K562 (cell line): ENCODE measurements around the gene APBB2. TPM values are rescaled to one million over a fixed set of nuclear protein-coding genes. Genes with fewer than 3 reads are reported as not detected.

Experiments
- ATAC-seq: fragments of 200-7000 bp; cut with Tn5 transposase; 3 replicates; pipeline ENCODE4 v1.9.1; 2020; ENCODE audit warnings: moderate library complexity
- BruUV-seq: library from RNA; stranded (reverse); fragments of 400-500 nt; replicated peaks from 2 replicates; lab custom pipeline; 2021; lab: Mats Ljungman, UMichigan
- CTCF ChIA-PET: fragments of 300-600 bp; formaldehyde crosslinking; extraction: SDS; loops from one replicate; lab custom pipeline; 2021; ENCODE audit warnings: low intra/inter-chr PET ratio; lab: Yijun Ruan, JAX
- POLR2A ChIA-PET: fragments of 300-600, 350-650 bp; sonication (Branson Sonifier 250); formaldehyde crosslinking; extraction: SDS; loops from one replicate; lab custom pipeline; 2021; ENCODE audit warnings: antibody characterized with exemption, inconsistent platforms; lab: Yijun Ruan, JAX
- DNase-seq, 4 experiments: peaks; one replicate each; pipeline versions ENCODE4 v3.0.0 to v3.0.0-alpha.2; 2011 to 2018; ENCODE audit warnings: low spot score in 3 of 4, mixed read lengths in 3 of 4; ENCODE audit errors: extremely low read depth in 1 of 4
- FAIRE-seq: peaks from 2 replicates; lab custom pipeline; 2011; peaks lifted over from hg19 to GRCh38; lab: Jason Lieb, UNC
- H2AFZ ChIP-seq: 2 replicates; pipeline ENCODE4 v1.6.0; 2011; ENCODE audit warnings: low read depth, low read length, control low read depth, inconsistent platforms
- H3K27ac ChIP-seq: fragments of 200-600 bp; 3 replicates; pipeline ENCODE4 v1.8.0; 2011; ENCODE audit warnings: low read depth, mild to moderate bottlenecking, control low read depth, inconsistent platforms, low read length, moderate library complexity, mixed read lengths; ENCODE audit errors: extremely low read depth
- H3K27me3 ChIP-seq, 2 experiments: fragments of 300-600 bp in 1 of 2; 2 replicates in 1 of 2; 3 replicates in 1 of 2; pipeline versions ENCODE4 v1.6.0 to v1.8.0; 2011; ENCODE audit warnings: inconsistent platforms in 2 of 2, low read length in 2 of 2, mild to moderate bottlenecking in 1 of 2, mixed read lengths in 1 of 2, moderate library complexity in 1 of 2; ENCODE audit not compliant: control insufficient read depth in 2 of 2, insufficient read depth in 2 of 2
- H3K36me3 ChIP-seq: fragments of 300-600 bp; 3 replicates; pipeline ENCODE4 v1.8.0; 2011; ENCODE audit warnings: mild to moderate bottlenecking, low read length, inconsistent platforms; ENCODE audit not compliant: control insufficient read depth, insufficient read depth
- H3K4me1 ChIP-seq, 2 experiments: fragments of 200-600 bp in 1 of 2; replicated peaks in 1 of 2; 2 replicates in 1 of 2; 3 replicates in 1 of 2; pipeline versions ENCODE4 v1.5.1 to v1.8.0; 2011; ENCODE audit warnings: inconsistent platforms in 2 of 2, low read length in 2 of 2, mild to moderate bottlenecking in 1 of 2, mixed read lengths in 1 of 2, moderate library complexity in 1 of 2; ENCODE audit not compliant: control insufficient read depth in 2 of 2, insufficient read depth in 2 of 2
- H3K4me2 ChIP-seq: 2 replicates; pipeline ENCODE4 v1.6.1; 2011; ENCODE audit warnings: low read length, control low read depth, inconsistent platforms, mixed read lengths; ENCODE audit not compliant: insufficient read depth
- H3K4me3 ChIP-seq: fragments of 200-600 bp; sonication (generic), shearing (Covaris generic); 2 replicates; pipeline ENCODE4 v1.5.1; 2016; ENCODE audit warnings: control low read depth, inconsistent platforms
- H3K79me2 ChIP-seq: fragments of 200-600 bp; 3 replicates; pipeline ENCODE4 v1.8.0; 2011; ENCODE audit warnings: low read length, inconsistent platforms; ENCODE audit not compliant: control insufficient read depth, insufficient read depth
- H3K9ac ChIP-seq, 2 experiments: 2 replicates each; pipeline versions ENCODE4 v1.6.0 to v1.6.1; 2011; ENCODE audit warnings: low read depth in 2 of 2, low read length in 2 of 2, control low read depth in 1 of 2, inconsistent platforms in 1 of 2, mild to moderate bottlenecking in 1 of 2, mixed read lengths in 1 of 2; ENCODE audit not compliant: insufficient read depth in 1 of 2
- H3K9me1 ChIP-seq: one replicate; pipeline ENCODE4 v1.6.0; 2011; ENCODE audit warnings: inconsistent platforms, mild to moderate bottlenecking, low read length, moderate library complexity; ENCODE audit not compliant: control insufficient read depth, insufficient read depth
- H3K9me3 ChIP-seq: replicated peaks from 2 replicates; pipeline ENCODE4 v1.5.1; 2011; ENCODE audit warnings: low read depth, low read length, inconsistent platforms; ENCODE audit not compliant: control insufficient read depth, insufficient read depth
- H4K20me1 ChIP-seq: replicated peaks from 2 replicates; pipeline ENCODE4 v1.6.1; 2011; ENCODE audit warnings: low read length, inconsistent platforms, mixed read lengths; ENCODE audit not compliant: control insufficient read depth, insufficient read depth
- CTBP1 ChIP-seq: fragments of 450-650 bp; IDR thresholded peaks from 2 replicates; pipeline ENCODE4 v1.6.1; 2016; ENCODE audit warnings: borderline replicate concordance
- MYC ChIP-seq, 2 experiments: fragments of 250-450 bp in 1 of 2; sonication (Bioruptor Pico) in 1 of 2; IDR thresholded peaks; 2 replicates each; pipeline versions ENCODE4 v1.5.1 to v1.6.1; 2012 to 2021; ENCODE audit warnings: low read depth in 2 of 2, borderline replicate concordance in 1 of 2, improper control_type of control experiment in 1 of 2, low read length in 1 of 2, mild to moderate bottlenecking in 1 of 2, moderate library complexity in 1 of 2
- NR0B1 ChIP-seq: fragments of 450-650 bp; IDR thresholded peaks from one replicate; pipeline ENCODE4 v1.6.1; 2018; ENCODE audit warnings: mild to moderate bottlenecking, moderate library complexity; ENCODE audit not compliant: partially characterized antibody
- POLR2G ChIP-seq: fragments of 200-400 bp; formaldehyde crosslinking; IDR thresholded peaks from 2 replicates; pipeline ENCODE4 v1.6.1; 2017; ENCODE audit warnings: low read depth, mild to moderate bottlenecking, antibody characterized with exemption, low read length, moderate library complexity
- SMARCB1 ChIP-seq: IDR thresholded peaks from 2 replicates; pipeline ENCODE4 v1.6.1; 2011; ENCODE audit warnings: improper control_type of control experiment, low read depth; ENCODE audit not compliant: insufficient read length
- TOE1 ChIP-seq, 2 experiments: fragments of 450-650 bp in 1 of 2; sonication (generic) in 1 of 2; formaldehyde crosslinking in 1 of 2; IDR thresholded peaks; 2 replicates each; pipeline versions ENCODE4 v1.7.1 to v1.8.0; 2016 to 2022; ENCODE audit warnings: borderline replicate concordance in 2 of 2, mild to moderate bottlenecking in 2 of 2, antibody characterized with exemption in 1 of 2, inconsistent platforms in 1 of 2, low read depth in 1 of 2, missing genetic modification reagents in 1 of 2, moderate library complexity in 1 of 2
- ZNF274 ChIP-seq: IDR thresholded peaks from 2 replicates; pipeline ENCODE4 v1.6.1; 2011; ENCODE audit warnings: low read depth, mild to moderate bottlenecking, low read length, moderate library complexity, borderline replicate concordance
- ZNF77 ChIP-seq: fragments of 250-450 bp; sonication (Bioruptor Pico); IDR thresholded peaks from 2 replicates; pipeline ENCODE4 v1.5.0; 2020
- WGBS: fragments of 100-300 bp; shearing (Covaris generic); methylation state at CpG from one replicate; pipeline ENCODE4 v1.1.6; 2016; ENCODE audit warnings: low coverage, mixed read lengths; ENCODE audit not compliant: insufficient coverage; ENCODE audit errors: missing lambda C conversion rate; 5-methylcytosine and 5-hydroxymethylcytosine counted together
- in situ Hi-C: fragments of 300-500 bp; cut with MboI; formaldehyde crosslinking; loops from 4 replicates; pipeline ENCODE4 v1.15.0; 2018; ENCODE audit warnings: inconsistent platforms, mixed read lengths
- intact Hi-C: fragments of 100-400 bp; cut with micrococcal nuclease; formaldehyde crosslinking; loops from 2 replicates; pipeline ENCODE4 v1.14.2; 2022
- polyA plus RNA-seq, 8 experiments: library from polyadenylated mRNA; depleted of rRNA in 4 of 8; stranded (reverse) in 5 of 8; unstranded in 3 of 8; fragments of >200 nt; fragmentation: Nextera tagmentation in 2 of 8; fragmentation: Illumina TruSeq in 1 of 8; extraction: Ambion mirVana in 2 of 8; extraction: Trizol in 1 of 8; gene quantifications; 2 replicates each; pipeline versions ENCODE4 v1.2.1 to v1.2.3, GENCODE V29; 2011 to 2014; ENCODE audit warnings: inconsistent platforms in 1 of 8, missing spikeins in 1 of 8
- total RNA-seq, 7 experiments: library from RNA; depleted of rRNA in 6 of 7; stranded (reverse); fragments of >200 nt in 6 of 7; fragmentation: Illumina TruSeq in 2 of 7; extraction: Trizol in 2 of 7; gene quantifications; 2 replicates each; pipeline versions ENCODE4 v1.2.1 to v1.2.3, GENCODE V29; 2011 to 2021; ENCODE audit warnings: low replicate concordance in 1 of 7
- TF ChIP-seq, protein P1 (sequence below): fragments of 250-450 bp; sonication (Bioruptor Pico); IDR thresholded peaks from 2 replicates; pipeline ENCODE4 v1.8.0; 2021; ENCODE audit warnings: moderate library complexity, mild to moderate bottlenecking, inconsistent platforms

APBB2 gene
- total and polyA plus RNA-seq, 9 of the 15 experiments (the other 6 are each of a cell fraction or from before 2014, with no cell fraction given): 0.08 to 2.1 (median 1.4) TPM

DNA sequence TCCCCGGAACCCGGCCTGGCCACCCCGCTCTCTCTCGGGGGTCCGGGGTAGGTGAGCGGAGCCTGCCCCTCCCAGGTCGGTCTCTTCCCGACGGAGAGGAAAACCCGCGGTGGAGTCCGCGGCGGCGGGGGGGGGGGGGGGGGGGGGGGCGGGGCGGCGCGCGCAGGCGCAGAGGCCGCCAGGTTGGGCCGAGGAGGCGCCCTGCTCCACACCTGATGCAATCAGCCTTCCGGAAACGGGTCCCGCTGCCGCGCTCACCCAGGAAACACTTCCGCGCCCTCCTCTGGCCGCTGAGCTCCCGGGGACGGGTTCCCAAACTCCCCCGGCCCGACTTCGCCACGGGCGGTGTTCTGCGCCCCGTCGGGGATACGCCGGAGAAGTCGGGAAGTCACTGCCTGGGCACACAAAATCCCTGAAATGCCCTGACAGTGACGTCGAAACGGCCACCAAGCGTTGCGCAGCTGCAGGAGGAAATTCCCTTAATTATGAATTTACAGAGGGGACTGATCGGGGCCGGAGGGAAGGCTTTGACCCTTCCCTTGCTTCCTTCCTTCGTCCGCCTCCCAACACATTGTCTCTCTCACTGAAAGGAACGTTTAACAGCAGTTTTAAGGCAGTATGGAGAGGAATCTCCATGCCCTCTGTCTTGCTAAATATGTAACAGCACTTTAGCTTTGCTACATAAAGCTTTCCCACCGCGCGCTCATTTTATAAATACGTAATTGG, 2.1 kb upstream of the APBB2 start:
- no peaks in the 10 kb centered on the region for H3K36me3 ChIP-seq
- BruUV-seq: no TSS peak
- in situ Hi-C loops (loop anchor here (10.0 kb wide), 1 partner anchor 242 kb away; no protein-coding TSS in a partner anchor), intact Hi-C loops (no loop called here)
- WGBS: 50% methylated on average over 25 of the region's 59 CpGs
- ChIA-PET POLR2A (no interaction called here), CTCF (interaction anchor here (0.9 kb wide), 1 partner anchor 289 kb away, joined by 3 read pairs; no protein-coding TSS in a partner anchor)
- peaks cover 11 to 12% of the 10 kb centered on the region in 2 experiments; a peak in 4 of 5 replicates for H3K27me3 ChIP-seq
- DNase-seq (peak; percentile 34 to 75 (median 66)), FAIRE-seq (no peak), ATAC-seq (peak; percentile 69)
- H3K4me3 ChIP-seq: no peak overlapping the region
- H3K9me3 ChIP-seq: no peaks in the 10 kb centered on the region
- peak overlapping the region; percentile 39 for H3K4me2 ChIP-seq
- peak overlapping the region; percentile 79 for H2AFZ ChIP-seq
- no peak overlapping the region for H3K9ac ChIP-seq
- no peaks in the 10 kb centered on the region for H3K79me2 ChIP-seq
- no peak overlapping the region for H3K27ac ChIP-seq
- H3K9me1 ChIP-seq: no peaks in the 10 kb centered on the region
- H4K20me1 ChIP-seq: no peaks in the 10 kb centered on the region
- H3K4me1 ChIP-seq: peaks cover 0 to 12% of the 10 kb centered on the region in 2 experiments; a peak in 2 of 5 replicates
- TF ChIP-seq POLR2G (peak; percentile 77), NR0B1 (no peak), MYC (IDR thresholded peaks at IDR 0.05; ENCODE audit: low read depth, low read length) (peak; percentile 49; the same call in 1 of the 2 replicates), MYC (CRISPR knock-in tag; IDR thresholded peaks at IDR 0.05; ENCODE audit: borderline replicate concordance, low read depth) (no peak), ZNF274 (no peak), ZNF77 (no peak), TOE1 (IDR thresholded peaks at IDR 0.05; ENCODE audit: borderline replicate concordance) (no peak), TOE1 (CRISPR knock-in tag; IDR thresholded peaks at IDR 0.05; ENCODE audit: borderline replicate concordance, low read depth) (no peak), CTBP1 (no peak; the same call in 1 of the 2 replicates), SMARCB1 (no peak)
- TF ChIP-seq, protein P1, sequence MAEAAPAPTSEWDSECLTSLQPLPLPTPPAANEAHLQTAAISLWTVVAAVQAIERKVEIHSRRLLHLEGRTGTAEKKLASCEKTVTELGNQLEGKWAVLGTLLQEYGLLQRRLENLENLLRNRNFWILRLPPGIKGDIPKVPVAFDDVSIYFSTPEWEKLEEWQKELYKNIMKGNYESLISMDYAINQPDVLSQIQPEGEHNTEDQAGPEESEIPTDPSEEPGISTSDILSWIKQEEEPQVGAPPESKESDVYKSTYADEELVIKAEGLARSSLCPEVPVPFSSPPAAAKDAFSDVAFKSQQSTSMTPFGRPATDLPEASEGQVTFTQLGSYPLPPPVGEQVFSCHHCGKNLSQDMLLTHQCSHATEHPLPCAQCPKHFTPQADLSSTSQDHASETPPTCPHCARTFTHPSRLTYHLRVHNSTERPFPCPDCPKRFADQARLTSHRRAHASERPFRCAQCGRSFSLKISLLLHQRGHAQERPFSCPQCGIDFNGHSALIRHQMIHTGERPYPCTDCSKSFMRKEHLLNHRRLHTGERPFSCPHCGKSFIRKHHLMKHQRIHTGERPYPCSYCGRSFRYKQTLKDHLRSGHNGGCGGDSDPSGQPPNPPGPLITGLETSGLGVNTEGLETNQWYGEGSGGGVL (CRISPR knock-in tag): no peak
